Astrocyte (in vitro differentiated cells and primary cell): ENCODE data around the gene MT1H. TPM values are rescaled to one million over a fixed set of nuclear protein-coding genes. Genes with fewer than 3 reads are reported as not detected.

ENCODE experiments used
- DNase-seq: peaks from one replicate; pipeline ENCODE4 v3.0.0-alpha.2; 2010; ENCODE audit warnings: low read depth
- FAIRE-seq: peaks from 2 replicates; lab custom pipeline; 2011; peaks lifted over from hg19 to GRCh38; lab: Jason Lieb, UNC
- H2AFZ ChIP-seq: 2 replicates; pipeline ENCODE4 v1.6.0; 2012; ENCODE audit warnings: low read depth, low read length, inconsistent platforms
- H3K27ac ChIP-seq: 2 replicates; pipeline ENCODE4 v1.5.1; 2011; ENCODE audit warnings: low read depth, low read length, inconsistent platforms
- H3K27me3 ChIP-seq: 2 replicates; pipeline ENCODE4 v1.6.0; 2011; ENCODE audit warnings: low read length, inconsistent platforms; ENCODE audit not compliant: insufficient read depth
- H3K36me3 ChIP-seq: 2 replicates; pipeline ENCODE4 v1.5.1; 2011; ENCODE audit warnings: low read length, inconsistent platforms; ENCODE audit not compliant: insufficient read depth
- H3K4me1 ChIP-seq: 2 replicates; pipeline ENCODE4 v1.5.1; 2011; ENCODE audit warnings: low read length, inconsistent platforms; ENCODE audit not compliant: insufficient read depth
- H3K4me2 ChIP-seq: 2 replicates; pipeline ENCODE4 v1.6.0; 2012; ENCODE audit warnings: low read length, inconsistent platforms
- H3K4me3 ChIP-seq: 2 replicates; pipeline ENCODE4 v1.5.1; 2011; ENCODE audit warnings: low read depth, mild to moderate bottlenecking, low read length, inconsistent platforms; ENCODE audit not compliant: insufficient read depth
- H3K79me2 ChIP-seq: 2 replicates; pipeline ENCODE4 v1.6.0; 2012; ENCODE audit warnings: mild to moderate bottlenecking, low read length, inconsistent platforms; ENCODE audit not compliant: insufficient read depth
- H3K9ac ChIP-seq: 2 replicates; pipeline ENCODE4 v1.6.0; 2012; ENCODE audit warnings: mild to moderate bottlenecking, low read length, inconsistent platforms
- H3K9me3 ChIP-seq: 2 replicates; pipeline ENCODE4 v1.5.1; 2012; ENCODE audit warnings: low read depth, mild to moderate bottlenecking, low read length, inconsistent platforms; ENCODE audit not compliant: insufficient read depth
- H4K20me1 ChIP-seq: 2 replicates; pipeline ENCODE4 v1.6.0; 2012; ENCODE audit warnings: low read length, inconsistent platforms; ENCODE audit not compliant: insufficient read depth
- H3K27ac Mint-ChIP-seq: one replicate; pipeline ENCODE4 v1.8.0; 2021; ENCODE audit warnings: mild to moderate bottlenecking, mixed read lengths; ENCODE audit not compliant: unreplicated experiment
- H3K27me3 Mint-ChIP-seq: one replicate; pipeline ENCODE4 v1.8.0; 2021; ENCODE audit warnings: low read depth, mixed read lengths; ENCODE audit not compliant: unreplicated experiment
- H3K36me3 Mint-ChIP-seq: one replicate; pipeline ENCODE4 v1.8.0; 2021; ENCODE audit warnings: low read depth, mixed read lengths; ENCODE audit not compliant: unreplicated experiment
- H3K4me1 Mint-ChIP-seq: one replicate; pipeline ENCODE4 v1.8.0; 2021; ENCODE audit warnings: low read depth, mixed read lengths; ENCODE audit not compliant: unreplicated experiment
- H3K4me3 Mint-ChIP-seq: one replicate; pipeline ENCODE4 v1.8.0; 2021; ENCODE audit warnings: mild to moderate bottlenecking, moderate library complexity, mixed read lengths; ENCODE audit not compliant: unreplicated experiment
- H3K9me3 Mint-ChIP-seq: one replicate; pipeline ENCODE4 v1.8.0; 2021; ENCODE audit warnings: mild to moderate bottlenecking, mixed read lengths; ENCODE audit not compliant: unreplicated experiment
- CTCF ChIP-seq: IDR thresholded peaks from 2 replicates; pipeline ENCODE4 v1.5.1; 2011; ENCODE audit warnings: low read depth, mild to moderate bottlenecking, inconsistent platforms, low read length, moderate library complexity; ENCODE audit not compliant: insufficient read depth
- EZH2 ChIP-seq: IDR thresholded peaks from 2 replicates; pipeline ENCODE4 v1.6.1; 2012; ENCODE audit warnings: mild to moderate bottlenecking, low read length, inconsistent platforms; ENCODE audit not compliant: insufficient read depth
- total RNA-seq: library from RNA; stranded (reverse); gene quantifications from 2 replicates; pipeline ENCODE4 v1.2.1, GENCODE V29; 2021

MT1H gene
- total RNA-seq, 1 donor from 2014 or later = not detected

- no peak for TF ChIP-seq EZH2
- TF ChIP-seq CTCF = no peak
- H3K9me3 ChIP-seq = no peaks in the 10 kb centered on the region
- peaks cover 99% of the 10 kb centered on the region for H3K27me3 ChIP-seq
- H3K27me3 Mint-ChIP-seq = peaks cover 94% of the 10 kb centered on the region
- no peak overlapping the region for H3K4me2 ChIP-seq
- no peak overlapping the region for H3K27ac Mint-ChIP-seq
- DNase-seq (no peak), FAIRE-seq (no peak)
- H3K4me3 Mint-ChIP-seq = no peak overlapping the region
- no peaks in the 10 kb centered on the region for H3K4me1 Mint-ChIP-seq
- H3K4me3 ChIP-seq = no peak overlapping the region
- H3K4me1 ChIP-seq = peaks cover 15% of the 10 kb centered on the region
- H3K9me3 Mint-ChIP-seq = no peaks in the 10 kb centered on the region
- H3K36me3 Mint-ChIP-seq = no peaks in the 10 kb centered on the region
- no peak overlapping the region for H2AFZ ChIP-seq
- no peaks in the 10 kb centered on the region for H4K20me1 ChIP-seq
- H3K27ac ChIP-seq = no peak overlapping the region
- no peaks in the 10 kb centered on the region for H3K36me3 ChIP-seq
- no peak overlapping the region for H3K9ac ChIP-seq
- H3K79me2 ChIP-seq = no peaks in the 10 kb centered on the region
Measured at GRCh38 chr16:56641166-56641565, 28.4 kb upstream of the MT1H start.

- no peak overlapping the region for H3K4me3 ChIP-seq
- no peak overlapping the region for H3K9ac ChIP-seq
- H3K4me1 ChIP-seq = peaks cover 10% of the 10 kb centered on the region
- no peak overlapping the region for H3K4me3 Mint-ChIP-seq
- H3K4me1 Mint-ChIP-seq = no peaks in the 10 kb centered on the region
- H3K9me3 ChIP-seq = no peaks in the 10 kb centered on the region
- H3K9me3 Mint-ChIP-seq = no peaks in the 10 kb centered on the region
- peak overlapping the region; percentile 38 for H2AFZ ChIP-seq
- no peaks in the 10 kb centered on the region for H3K36me3 ChIP-seq
- no peaks in the 10 kb centered on the region for H4K20me1 ChIP-seq
- H3K79me2 ChIP-seq = no peaks in the 10 kb centered on the region
- H3K36me3 Mint-ChIP-seq = no peaks in the 10 kb centered on the region
- peak; percentile 88 for TF ChIP-seq EZH2
- no peak for TF ChIP-seq CTCF
- FAIRE-seq (no peak), DNase-seq (peak; percentile 17)
- H3K27ac Mint-ChIP-seq = no peak overlapping the region
- peaks cover 100% of the 10 kb centered on the region for H3K27me3 ChIP-seq
- H3K27me3 Mint-ChIP-seq = peaks cover 91% of the 10 kb centered on the region
- no peak overlapping the region for H3K27ac ChIP-seq
- peak overlapping the region; percentile 61 for H3K4me2 ChIP-seq
Measured at GRCh38 chr16:56643080-56643778, 26.4 kb upstream of the MT1H start.

- Mint-ChIP-seq H3K36me3 (no peaks in the 10 kb centered on the region), H3K27ac (no peak overlapping the region), H3K9me3 (no peaks in the 10 kb centered on the region), H3K4me1 (no peaks in the 10 kb centered on the region), H3K4me3 (no peak overlapping the region), H3K27me3 (peaks cover 93% of the 10 kb centered on the region)
- TF ChIP-seq EZH2 (no peak), CTCF (no peak)
- H2AFZ ChIP-seq = no peak overlapping the region
- FAIRE-seq (no peak), DNase-seq (no peak)
- peak overlapping the region; percentile 61 for H3K4me2 ChIP-seq
- peaks cover 9% of the 10 kb centered on the region for H3K4me1 ChIP-seq
- H3K27me3 ChIP-seq = peaks cover 100% of the 10 kb centered on the region
- no peaks in the 10 kb centered on the region for H3K9me3 ChIP-seq
- no peaks in the 10 kb centered on the region for H3K36me3 ChIP-seq
- H4K20me1 ChIP-seq = no peaks in the 10 kb centered on the region
- no peak overlapping the region for H3K4me3 ChIP-seq
- no peaks in the 10 kb centered on the region for H3K79me2 ChIP-seq
- no peak overlapping the region for H3K9ac ChIP-seq
- H3K27ac ChIP-seq = no peak overlapping the region
Measured at GRCh38 chr16:56643833-56644232, 25.8 kb upstream of the MT1H start.
